ENCODE data around the gene TSPAN6.

DNA sequence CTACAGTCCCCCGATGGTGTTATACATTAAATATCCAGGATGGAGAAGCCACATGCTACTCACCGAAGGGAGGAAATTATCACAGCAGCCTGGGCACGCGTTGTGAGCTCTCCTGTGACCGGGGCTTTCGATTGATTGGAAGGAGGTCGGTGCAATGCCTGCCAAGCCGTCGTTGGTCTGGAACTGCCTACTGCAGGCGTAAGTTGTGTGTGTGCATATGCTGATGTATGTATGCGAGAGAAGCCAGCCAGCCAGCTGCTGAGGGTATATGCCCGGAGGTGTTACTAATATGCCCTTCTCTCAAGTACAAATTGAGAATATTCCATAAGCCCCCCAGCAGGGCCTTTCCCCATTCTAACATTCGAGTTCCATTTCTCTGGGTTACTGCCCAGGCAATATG is 25.6 kb upstream of the TSPAN6 start:
- TF ChIP-seq, protein P1, sequence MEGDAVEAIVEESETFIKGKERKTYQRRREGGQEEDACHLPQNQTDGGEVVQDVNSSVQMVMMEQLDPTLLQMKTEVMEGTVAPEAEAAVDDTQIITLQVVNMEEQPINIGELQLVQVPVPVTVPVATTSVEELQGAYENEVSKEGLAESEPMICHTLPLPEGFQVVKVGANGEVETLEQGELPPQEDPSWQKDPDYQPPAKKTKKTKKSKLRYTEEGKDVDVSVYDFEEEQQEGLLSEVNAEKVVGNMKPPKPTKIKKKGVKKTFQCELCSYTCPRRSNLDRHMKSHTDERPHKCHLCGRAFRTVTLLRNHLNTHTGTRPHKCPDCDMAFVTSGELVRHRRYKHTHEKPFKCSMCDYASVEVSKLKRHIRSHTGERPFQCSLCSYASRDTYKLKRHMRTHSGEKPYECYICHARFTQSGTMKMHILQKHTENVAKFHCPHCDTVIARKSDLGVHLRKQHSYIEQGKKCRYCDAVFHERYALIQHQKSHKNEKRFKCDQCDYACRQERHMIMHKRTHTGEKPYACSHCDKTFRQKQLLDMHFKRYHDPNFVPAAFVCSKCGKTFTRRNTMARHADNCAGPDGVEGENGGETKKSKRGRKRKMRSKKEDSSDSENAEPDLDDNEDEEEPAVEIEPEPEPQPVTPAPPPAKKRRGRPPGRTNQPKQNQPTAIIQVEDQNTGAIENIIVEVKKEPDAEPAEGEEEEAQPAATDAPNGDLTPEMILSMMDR (IDR thresholded peaks at IDR 0.05) = no peak
- no peak for TF ChIP-seq POLR2AphosphoS5 (IDR thresholded peaks at IDR 0.05)
